Measurements from ENCODE around the gene C17orf113. TPM values are rescaled to one million over a fixed set of nuclear protein-coding genes. Genes with fewer than 3 reads are reported as not detected.

The C17orf113 gene
- total RNA-seq, 2 experiments from 2014 or later, result 0.42 to 0.55 TPM

- no peak for TF ChIP-seq CTCF (IDR thresholded peaks at IDR 0.05)
- DNase-seq (no peak), ATAC-seq (ENCODE audit: poor library complexity) (no peak)
- Mint-ChIP-seq H3K4me3 (no peak overlapping the region), H3K9me3 (no peaks in the 10 kb centered on the region), H3K36me3 (ENCODE audit: low read depth) (no peaks in the 10 kb centered on the region), H3K27me3 (peaks cover 47% of the 10 kb centered on the region), H3K4me1 (ENCODE audit: low read depth) (peaks cover 7% of the 10 kb centered on the region), H3K27ac (no peak overlapping the region)
- H3K27ac ChIP-seq (ENCODE audit: low read depth in 1 of 2, low read length in 2 of 2), result no peak overlapping the region
- POLR2A ChIA-PET, result no interaction called here
- intact Hi-C loops (cut with DNase I, micrococcal nuclease), result no loop called here
- no peak overlapping the region for H3K4me3 ChIP-seq (ENCODE audit: low read length)
- no peaks in the 10 kb centered on the region for H3K36me3 ChIP-seq (ENCODE audit: insufficient read depth, low read length)
- H3K27me3 ChIP-seq (ENCODE audit: control insufficient read depth in 1 of 2, insufficient read depth in 2 of 2, low read length in 2 of 2), result peaks cover 13 to 16% of the 10 kb centered on the region in 2 experiments
- no peaks in the 10 kb centered on the region for H3K9me3 ChIP-seq (ENCODE audit: control insufficient read depth in 1 of 2, insufficient read depth in 1 of 2, low read length in 2 of 2)
- H3K4me1 ChIP-seq (ENCODE audit: insufficient read depth, low read length), result peaks cover 8% of the 10 kb centered on the region
- CTCF ChIA-PET, result interaction anchor here (0.6 to 1.2 kb wide), 2 partner anchors 12 to 174 kb away, joined by 3 read pairs; no protein-coding TSS in a partner anchor
Observed at GRCh38 chr17:42055496-42055895, 5.1 kb upstream of the C17orf113 start.

GRCh38 chr17:42055027-42055426 lies 4.6 kb upstream of the C17orf113 start:
- intact Hi-C loops (cut with DNase I, micrococcal nuclease), result no loop called here
- Mint-ChIP-seq H3K4me3 (no peak overlapping the region), H3K4me1 (ENCODE audit: low read depth) (peaks cover 8% of the 10 kb centered on the region), H3K9me3 (no peaks in the 10 kb centered on the region), H3K27me3 (peaks cover 43% of the 10 kb centered on the region), H3K36me3 (ENCODE audit: low read depth) (no peaks in the 10 kb centered on the region), H3K27ac (no peak overlapping the region)
- no peaks in the 10 kb centered on the region for H3K9me3 ChIP-seq (ENCODE audit: control insufficient read depth in 1 of 2, insufficient read depth in 1 of 2, low read length in 2 of 2)
- H3K4me1 ChIP-seq (ENCODE audit: insufficient read depth, low read length), result peaks cover 11% of the 10 kb centered on the region
- ATAC-seq (ENCODE audit: poor library complexity), result no peak
- H3K27ac ChIP-seq (ENCODE audit: low read depth in 1 of 2, low read length in 2 of 2), result no peak overlapping the region
- CTCF ChIA-PET, result interaction anchor here (1.2 kb wide), 1 partner anchor 13 kb away, joined by 3 read pairs; no protein-coding TSS in a partner anchor
- no peak for TF ChIP-seq CTCF (IDR thresholded peaks at IDR 0.05)
- no peak for DNase-seq
- H3K27me3 ChIP-seq (ENCODE audit: control insufficient read depth in 1 of 2, insufficient read depth in 2 of 2, low read length in 2 of 2), result peaks cover 13 to 16% of the 10 kb centered on the region in 2 experiments
- H3K4me3 ChIP-seq (ENCODE audit: low read length), result no peak overlapping the region
- POLR2A ChIA-PET, result no interaction called here
- H3K36me3 ChIP-seq (ENCODE audit: insufficient read depth, low read length), result no peaks in the 10 kb centered on the region

- no peak for TF ChIP-seq CTCF (IDR thresholded peaks at IDR 0.05)
- Mint-ChIP-seq H3K9me3 (no peaks in the 10 kb centered on the region), H3K27me3 (peaks cover 45% of the 10 kb centered on the region), H3K4me3 (no peak overlapping the region), H3K4me1 (ENCODE audit: low read depth) (peaks cover 17% of the 10 kb centered on the region), H3K27ac (no peak overlapping the region), H3K36me3 (ENCODE audit: low read depth) (no peaks in the 10 kb centered on the region)
- no peak for ATAC-seq (ENCODE audit: poor library complexity)
- Histone ChIP-seq H3K27ac (ENCODE audit: low read depth in 1 of 2, low read length in 2 of 2) (no peak overlapping the region), H3K4me1 (ENCODE audit: insufficient read depth, low read length) (peaks cover 15% of the 10 kb centered on the region), H3K4me3 (ENCODE audit: low read length) (no peak overlapping the region), H3K36me3 (ENCODE audit: insufficient read depth, low read length) (no peaks in the 10 kb centered on the region), H3K9me3 (ENCODE audit: control insufficient read depth in 1 of 2, insufficient read depth in 1 of 2, low read length in 2 of 2) (no peaks in the 10 kb centered on the region), H3K27me3 (ENCODE audit: control insufficient read depth in 1 of 2, insufficient read depth in 2 of 2, low read length in 2 of 2) (peaks cover 13 to 16% of the 10 kb centered on the region in 2 experiments)
- intact Hi-C loops (cut with DNase I, micrococcal nuclease), result no loop called here
- ChIA-PET CTCF (no interaction called here), POLR2A (no interaction called here)
- no peak for DNase-seq
Observed at GRCh38 chr17:42053731-42054500, 3.5 kb upstream of the C17orf113 start.
